Measurements from ENCODE around the gene SLC35G3.

- TF ChIP-seq, protein P1, sequence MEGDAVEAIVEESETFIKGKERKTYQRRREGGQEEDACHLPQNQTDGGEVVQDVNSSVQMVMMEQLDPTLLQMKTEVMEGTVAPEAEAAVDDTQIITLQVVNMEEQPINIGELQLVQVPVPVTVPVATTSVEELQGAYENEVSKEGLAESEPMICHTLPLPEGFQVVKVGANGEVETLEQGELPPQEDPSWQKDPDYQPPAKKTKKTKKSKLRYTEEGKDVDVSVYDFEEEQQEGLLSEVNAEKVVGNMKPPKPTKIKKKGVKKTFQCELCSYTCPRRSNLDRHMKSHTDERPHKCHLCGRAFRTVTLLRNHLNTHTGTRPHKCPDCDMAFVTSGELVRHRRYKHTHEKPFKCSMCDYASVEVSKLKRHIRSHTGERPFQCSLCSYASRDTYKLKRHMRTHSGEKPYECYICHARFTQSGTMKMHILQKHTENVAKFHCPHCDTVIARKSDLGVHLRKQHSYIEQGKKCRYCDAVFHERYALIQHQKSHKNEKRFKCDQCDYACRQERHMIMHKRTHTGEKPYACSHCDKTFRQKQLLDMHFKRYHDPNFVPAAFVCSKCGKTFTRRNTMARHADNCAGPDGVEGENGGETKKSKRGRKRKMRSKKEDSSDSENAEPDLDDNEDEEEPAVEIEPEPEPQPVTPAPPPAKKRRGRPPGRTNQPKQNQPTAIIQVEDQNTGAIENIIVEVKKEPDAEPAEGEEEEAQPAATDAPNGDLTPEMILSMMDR (IDR thresholded peaks at IDR 0.05; ENCODE audit: low read depth, low read length, missing input control), result no peak
- TF ChIP-seq RAD21 (IDR thresholded peaks at IDR 0.05) (no peak), SP1 (IDR thresholded peaks at IDR 0.05) (no peak), NR2F2 (IDR thresholded peaks at IDR 0.05) (no peak), JUND (IDR thresholded peaks at IDR 0.05) (no peak), HNF4G (IDR thresholded peaks at IDR 0.05) (no peak), YY1 (IDR thresholded peaks at IDR 0.05) (no peak), REST (IDR thresholded peaks at IDR 0.05) (no peak), MAX (IDR thresholded peaks at IDR 0.05) (no peak)
- TF ChIP-seq, protein P2, sequence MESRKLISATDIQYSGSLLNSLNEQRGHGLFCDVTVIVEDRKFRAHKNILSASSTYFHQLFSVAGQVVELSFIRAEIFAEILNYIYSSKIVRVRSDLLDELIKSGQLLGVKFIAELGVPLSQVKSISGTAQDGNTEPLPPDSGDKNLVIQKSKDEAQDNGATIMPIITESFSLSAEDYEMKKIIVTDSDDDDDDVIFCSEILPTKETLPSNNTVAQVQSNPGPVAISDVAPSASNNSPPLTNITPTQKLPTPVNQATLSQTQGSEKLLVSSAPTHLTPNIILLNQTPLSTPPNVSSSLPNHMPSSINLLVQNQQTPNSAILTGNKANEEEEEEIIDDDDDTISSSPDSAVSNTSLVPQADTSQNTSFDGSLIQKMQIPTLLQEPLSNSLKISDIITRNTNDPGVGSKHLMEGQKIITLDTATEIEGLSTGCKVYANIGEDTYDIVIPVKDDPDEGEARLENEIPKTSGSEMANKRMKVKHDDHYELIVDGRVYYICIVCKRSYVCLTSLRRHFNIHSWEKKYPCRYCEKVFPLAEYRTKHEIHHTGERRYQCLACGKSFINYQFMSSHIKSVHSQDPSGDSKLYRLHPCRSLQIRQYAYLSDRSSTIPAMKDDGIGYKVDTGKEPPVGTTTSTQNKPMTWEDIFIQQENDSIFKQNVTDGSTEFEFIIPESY (IDR thresholded peaks at IDR 0.05), result no peak
- TF ChIP-seq, protein P3, sequence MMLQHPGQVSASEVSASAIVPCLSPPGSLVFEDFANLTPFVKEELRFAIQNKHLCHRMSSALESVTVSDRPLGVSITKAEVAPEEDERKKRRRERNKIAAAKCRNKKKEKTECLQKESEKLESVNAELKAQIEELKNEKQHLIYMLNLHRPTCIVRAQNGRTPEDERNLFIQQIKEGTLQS (IDR thresholded peaks at IDR 0.05), result no peak
These were observed 16.5 kb upstream of the SLC35G3 start for GRCh38 chr17:35210741-35211140.
